Panc1 (cell line): ENCODE measurements around the gene SLC39A10.

Source experiments
- POLR2AphosphoS5 ChIP-seq: IDR thresholded peaks from 2 replicates; pipeline ENCODE4 v1.6.1; 2012; ENCODE audit warnings: mild to moderate bottlenecking, low read depth, low read length, moderate library complexity
- TF ChIP-seq, protein P1 (sequence below): fragments of 450-650 bp; IDR thresholded peaks from 2 replicates; pipeline ENCODE4 v1.5.1; 2017; ENCODE audit warnings: mild to moderate bottlenecking
- TF ChIP-seq, protein P2 (sequence below), 2 experiments: IDR thresholded peaks; 2 replicates each; pipeline ENCODE4 v1.6.1; 2011 to 2012; ENCODE audit warnings: low read depth in 2 of 2, control low read depth in 1 of 2, low read length in 1 of 2, mild to moderate bottlenecking in 1 of 2, moderate library complexity in 1 of 2; ENCODE audit not compliant: insufficient read depth in 1 of 2

GRCh38 chr2:195639238-195639858, 17.7 kb upstream of the SLC39A10 start:
- TF ChIP-seq, protein P1, sequence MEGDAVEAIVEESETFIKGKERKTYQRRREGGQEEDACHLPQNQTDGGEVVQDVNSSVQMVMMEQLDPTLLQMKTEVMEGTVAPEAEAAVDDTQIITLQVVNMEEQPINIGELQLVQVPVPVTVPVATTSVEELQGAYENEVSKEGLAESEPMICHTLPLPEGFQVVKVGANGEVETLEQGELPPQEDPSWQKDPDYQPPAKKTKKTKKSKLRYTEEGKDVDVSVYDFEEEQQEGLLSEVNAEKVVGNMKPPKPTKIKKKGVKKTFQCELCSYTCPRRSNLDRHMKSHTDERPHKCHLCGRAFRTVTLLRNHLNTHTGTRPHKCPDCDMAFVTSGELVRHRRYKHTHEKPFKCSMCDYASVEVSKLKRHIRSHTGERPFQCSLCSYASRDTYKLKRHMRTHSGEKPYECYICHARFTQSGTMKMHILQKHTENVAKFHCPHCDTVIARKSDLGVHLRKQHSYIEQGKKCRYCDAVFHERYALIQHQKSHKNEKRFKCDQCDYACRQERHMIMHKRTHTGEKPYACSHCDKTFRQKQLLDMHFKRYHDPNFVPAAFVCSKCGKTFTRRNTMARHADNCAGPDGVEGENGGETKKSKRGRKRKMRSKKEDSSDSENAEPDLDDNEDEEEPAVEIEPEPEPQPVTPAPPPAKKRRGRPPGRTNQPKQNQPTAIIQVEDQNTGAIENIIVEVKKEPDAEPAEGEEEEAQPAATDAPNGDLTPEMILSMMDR, result no peak
- no peak for TF ChIP-seq POLR2AphosphoS5
- TF ChIP-seq, protein P2, sequence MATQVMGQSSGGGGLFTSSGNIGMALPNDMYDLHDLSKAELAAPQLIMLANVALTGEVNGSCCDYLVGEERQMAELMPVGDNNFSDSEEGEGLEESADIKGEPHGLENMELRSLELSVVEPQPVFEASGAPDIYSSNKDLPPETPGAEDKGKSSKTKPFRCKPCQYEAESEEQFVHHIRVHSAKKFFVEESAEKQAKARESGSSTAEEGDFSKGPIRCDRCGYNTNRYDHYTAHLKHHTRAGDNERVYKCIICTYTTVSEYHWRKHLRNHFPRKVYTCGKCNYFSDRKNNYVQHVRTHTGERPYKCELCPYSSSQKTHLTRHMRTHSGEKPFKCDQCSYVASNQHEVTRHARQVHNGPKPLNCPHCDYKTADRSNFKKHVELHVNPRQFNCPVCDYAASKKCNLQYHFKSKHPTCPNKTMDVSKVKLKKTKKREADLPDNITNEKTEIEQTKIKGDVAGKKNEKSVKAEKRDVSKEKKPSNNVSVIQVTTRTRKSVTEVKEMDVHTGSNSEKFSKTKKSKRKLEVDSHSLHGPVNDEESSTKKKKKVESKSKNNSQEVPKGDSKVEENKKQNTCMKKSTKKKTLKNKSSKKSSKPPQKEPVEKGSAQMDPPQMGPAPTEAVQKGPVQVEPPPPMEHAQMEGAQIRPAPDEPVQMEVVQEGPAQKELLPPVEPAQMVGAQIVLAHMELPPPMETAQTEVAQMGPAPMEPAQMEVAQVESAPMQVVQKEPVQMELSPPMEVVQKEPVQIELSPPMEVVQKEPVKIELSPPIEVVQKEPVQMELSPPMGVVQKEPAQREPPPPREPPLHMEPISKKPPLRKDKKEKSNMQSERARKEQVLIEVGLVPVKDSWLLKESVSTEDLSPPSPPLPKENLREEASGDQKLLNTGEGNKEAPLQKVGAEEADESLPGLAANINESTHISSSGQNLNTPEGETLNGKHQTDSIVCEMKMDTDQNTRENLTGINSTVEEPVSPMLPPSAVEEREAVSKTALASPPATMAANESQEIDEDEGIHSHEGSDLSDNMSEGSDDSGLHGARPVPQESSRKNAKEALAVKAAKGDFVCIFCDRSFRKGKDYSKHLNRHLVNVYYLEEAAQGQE (IDR thresholded peaks at IDR 0.05; ENCODE audit: insufficient read depth in 1 of 2, low read depth in 2 of 2, low read length in 1 of 2), result no peak
